OCI-LY7 (cell line): ENCODE data around the gene DENND1A. TPM values are rescaled to one million over a fixed set of nuclear protein-coding genes. Genes with fewer than 3 reads are reported as not detected.

Source experiments
- BruUV-seq: library from RNA; stranded (reverse); fragments of 400-500 nt; replicated peaks from 2 replicates; lab custom pipeline; 2021; lab: Mats Ljungman, UMichigan
- CTCF ChIA-PET: fragments of 300-600 bp; sonication (Branson Sonifier 250); formaldehyde crosslinking; loops from one replicate; lab custom pipeline; 2022; ENCODE audit warnings: antibody characterized with exemption; ENCODE audit not compliant: unreplicated experiment; lab: Charles Lee
- POLR2A ChIA-PET: fragments of 300-600 bp; sonication (Branson Sonifier 250); formaldehyde crosslinking; loops from one replicate; lab custom pipeline; 2022; ENCODE audit warnings: antibody characterized with exemption; lab: Charles Lee
- DNase-seq: peaks from one replicate; pipeline ENCODE4 v3.0.0-alpha.2; 2015; ENCODE audit warnings: low spot score
- H2AFZ ChIP-seq: fragments of 200-600 bp; sonication (generic), shearing (Covaris generic); 2 replicates; pipeline ENCODE4 v1.6.1; 2014; ENCODE audit warnings: mild to moderate bottlenecking, antibody characterized with exemption, low read length, moderate library complexity
- H3K27ac ChIP-seq: fragments of 200-600 bp; sonication (generic); 2 replicates; pipeline ENCODE4 v1.5.1; 2014; ENCODE audit warnings: mixed run types, low read depth, mild to moderate bottlenecking, moderate library complexity, low read length, inconsistent platforms; ENCODE audit not compliant: poor library complexity, severe bottlenecking
- H3K36me3 ChIP-seq: fragments of 200-600 bp; sonication (generic); 2 replicates; pipeline ENCODE4 v1.6.1; 2014; ENCODE audit warnings: mild to moderate bottlenecking, antibody characterized with exemption, low read length, moderate library complexity, mixed read lengths; ENCODE audit not compliant: insufficient read depth
- H3K4me1 ChIP-seq: fragments of 200-600 bp; sonication (generic); 2 replicates; pipeline ENCODE4 v1.5.1; 2014; ENCODE audit warnings: mild to moderate bottlenecking, low read length; ENCODE audit not compliant: insufficient read depth, poor library complexity, severe bottlenecking
- H3K4me2 ChIP-seq: fragments of 200-600 bp; sonication (generic); 2 replicates; pipeline ENCODE4 v1.6.1; 2014; ENCODE audit warnings: mild to moderate bottlenecking, low read length
- H3K4me3 ChIP-seq: fragments of 200-600 bp; sonication (generic); 2 replicates; pipeline ENCODE4 v1.5.1; 2014; ENCODE audit warnings: mild to moderate bottlenecking, low read depth, low read length; ENCODE audit not compliant: poor library complexity, severe bottlenecking
- H3K79me2 ChIP-seq: fragments of 200-600 bp; sonication (generic); 2 replicates; pipeline ENCODE4 v1.6.1; 2016; ENCODE audit warnings: low read depth, mild to moderate bottlenecking, low read length, moderate library complexity, mixed read lengths; ENCODE audit not compliant: insufficient read depth
- H3K9me2 ChIP-seq: fragments of 200-600 bp; sonication (generic); 2 replicates; pipeline ENCODE4 v1.6.1; 2016; ENCODE audit warnings: mild to moderate bottlenecking, low read length, mixed read lengths; ENCODE audit not compliant: insufficient read depth
- H3K9me3 ChIP-seq: fragments of 200-600 bp; sonication (generic); 2 replicates; pipeline ENCODE4 v1.6.1; 2014; ENCODE audit warnings: mild to moderate bottlenecking, mixed run types, low read length, mixed read lengths
- H4K20me1 ChIP-seq: fragments of 200-600 bp; sonication (generic); 2 replicates; pipeline ENCODE4 v1.6.1; 2014; ENCODE audit warnings: mild to moderate bottlenecking, antibody characterized with exemption, low read length, moderate library complexity, mixed read lengths; ENCODE audit not compliant: insufficient read depth
- EZH2phosphoT487 ChIP-seq: fragments of 200-600 bp; sonication (generic); IDR thresholded peaks from 2 replicates; pipeline ENCODE4 v1.6.1; 2018; ENCODE audit warnings: low read depth, borderline replicate concordance, mild to moderate bottlenecking, mixed run types, antibody characterized with exemption, low read length, moderate library complexity, mixed read lengths
- intact Hi-C: fragments of 100-400 bp; cut with micrococcal nuclease; formaldehyde crosslinking; loops from one replicate; pipeline ENCODE4 v1.10.0; 2022; ENCODE audit not compliant: unreplicated experiment
- total RNA-seq, 2 experiments: library from RNA; depleted of rRNA in 1 of 2; stranded (reverse); fragments of >200 nt in 1 of 2; shearing (Covaris generic) in 1 of 2; gene quantifications; 2 replicates each; pipeline ENCODE4 v1.2.3, GENCODE V29; 2014 to 2022
- TF ChIP-seq, protein P1 (sequence below): fragments of 200-600 bp; sonication (generic); conservative IDR thresholded peaks from 2 replicates; pipeline ENCODE4 v1.5.1; 2014; ENCODE audit warnings: mild to moderate bottlenecking, antibody characterized with exemption, low read length, moderate library complexity, mixed read lengths

Gene DENND1A
- total RNA-seq, 2 experiments from 2014 or later: 17.9 to 36.3 TPM

DNA sequence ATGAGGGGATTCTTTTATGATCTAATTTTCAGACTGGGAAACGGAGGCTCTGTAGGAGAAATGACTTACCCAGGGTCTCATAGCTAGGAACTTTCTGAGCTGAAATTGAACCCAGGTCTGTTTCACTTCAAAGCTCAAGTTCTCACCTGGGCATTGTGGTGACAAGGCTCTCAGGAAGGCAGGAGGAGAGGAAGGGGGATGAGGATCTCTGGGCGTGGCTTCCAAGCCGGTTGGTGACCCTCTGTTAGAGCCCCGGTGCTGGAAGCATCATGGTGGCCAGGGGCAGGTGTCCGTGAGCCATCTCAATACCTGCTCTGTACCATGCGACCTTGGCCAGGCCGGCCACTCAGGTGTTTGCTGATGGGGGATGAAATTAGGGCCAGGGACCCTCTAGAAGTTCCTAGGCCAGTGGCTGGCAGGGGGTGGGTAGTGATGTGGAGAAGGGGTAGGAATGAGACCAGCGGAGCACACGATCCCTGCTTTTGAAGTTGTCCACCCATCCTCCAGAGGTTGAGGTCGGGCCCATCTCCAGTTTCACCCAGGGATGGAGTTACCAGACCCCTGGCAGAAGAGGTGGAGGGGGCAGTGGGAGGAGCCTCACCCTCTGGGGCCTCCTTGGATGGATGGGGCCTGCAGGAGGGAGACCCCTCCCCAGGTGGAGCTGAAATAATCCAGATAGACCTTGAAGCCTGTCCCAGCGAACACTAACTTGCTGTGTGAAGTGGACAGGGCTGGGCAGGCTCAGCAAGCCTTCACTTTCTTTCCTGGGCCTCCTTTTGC, 568.0 kb downstream of the DENND1A start:
- CTCF ChIA-PET: no interaction called here
- H3K9me3 ChIP-seq: no peaks in the 10 kb centered on the region
- H3K79me2 ChIP-seq: no peaks in the 10 kb centered on the region
- no peaks in the 10 kb centered on the region for H3K9me2 ChIP-seq
- POLR2A ChIA-PET: interaction anchor here (0.6 kb wide), 2 partner anchors 29 to 1035 kb away, joined by 3 read pairs; no protein-coding TSS in a partner anchor
- no peak overlapping the region for H3K27ac ChIP-seq
- H4K20me1 ChIP-seq: no peaks in the 10 kb centered on the region
- peaks cover 21% of the 10 kb centered on the region for H3K4me1 ChIP-seq
- DNase-seq: no peak
- no TSS peak for BruUV-seq
- no peak for TF ChIP-seq EZH2phosphoT487
- TF ChIP-seq, protein P1, sequence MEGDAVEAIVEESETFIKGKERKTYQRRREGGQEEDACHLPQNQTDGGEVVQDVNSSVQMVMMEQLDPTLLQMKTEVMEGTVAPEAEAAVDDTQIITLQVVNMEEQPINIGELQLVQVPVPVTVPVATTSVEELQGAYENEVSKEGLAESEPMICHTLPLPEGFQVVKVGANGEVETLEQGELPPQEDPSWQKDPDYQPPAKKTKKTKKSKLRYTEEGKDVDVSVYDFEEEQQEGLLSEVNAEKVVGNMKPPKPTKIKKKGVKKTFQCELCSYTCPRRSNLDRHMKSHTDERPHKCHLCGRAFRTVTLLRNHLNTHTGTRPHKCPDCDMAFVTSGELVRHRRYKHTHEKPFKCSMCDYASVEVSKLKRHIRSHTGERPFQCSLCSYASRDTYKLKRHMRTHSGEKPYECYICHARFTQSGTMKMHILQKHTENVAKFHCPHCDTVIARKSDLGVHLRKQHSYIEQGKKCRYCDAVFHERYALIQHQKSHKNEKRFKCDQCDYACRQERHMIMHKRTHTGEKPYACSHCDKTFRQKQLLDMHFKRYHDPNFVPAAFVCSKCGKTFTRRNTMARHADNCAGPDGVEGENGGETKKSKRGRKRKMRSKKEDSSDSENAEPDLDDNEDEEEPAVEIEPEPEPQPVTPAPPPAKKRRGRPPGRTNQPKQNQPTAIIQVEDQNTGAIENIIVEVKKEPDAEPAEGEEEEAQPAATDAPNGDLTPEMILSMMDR: no peak
- intact Hi-C loops: no loop called here
- H3K4me3 ChIP-seq: no peak overlapping the region
- no peak overlapping the region for H2AFZ ChIP-seq
- H3K4me2 ChIP-seq: no peak overlapping the region
- no peaks in the 10 kb centered on the region for H3K36me3 ChIP-seq

- no peak overlapping the region for H2AFZ ChIP-seq
Observed at GRCh38 chr9:123361086-123361730, 568.7 kb downstream of the DENND1A start.

More at GRCh38 chr9:123361086-123361730, 568.7 kb downstream of the DENND1A start:
- no peaks in the 10 kb centered on the region for H4K20me1 ChIP-seq
- no peak for DNase-seq
- intact Hi-C loops: no loop called here
- ChIA-PET POLR2A (interaction anchor here (0.6 kb wide), 1 partner anchor 1035 kb away, joined by 3 read pairs; no protein-coding TSS in a partner anchor), CTCF (interaction anchor here (0.6 kb wide), 1 partner anchor 195 kb away, joined by 3 read pairs; no protein-coding TSS in a partner anchor)
- H3K4me2 ChIP-seq: no peak overlapping the region
- BruUV-seq: no TSS peak
- H3K9me2 ChIP-seq: no peaks in the 10 kb centered on the region
- no peak overlapping the region for H3K27ac ChIP-seq
- no peaks in the 10 kb centered on the region for H3K9me3 ChIP-seq
- no peak for TF ChIP-seq EZH2phosphoT487
- TF ChIP-seq, protein P1: no peak
- H3K36me3 ChIP-seq: no peaks in the 10 kb centered on the region
- no peaks in the 10 kb centered on the region for H3K79me2 ChIP-seq
- peaks cover 21% of the 10 kb centered on the region for H3K4me1 ChIP-seq
- H3K4me3 ChIP-seq: no peak overlapping the region
